Stimulated activated CD8-positive, alpha-beta memory T cell treated with anti-CD3 and anti-CD28 coated beads, Interleukin-15, amount 100 ng/mL, for 48 hours (primary cell): ENCODE results near the gene CLCNKB.
"Not testable (repeated sequence)": the region's sequence is repeated elsewhere in the genome, so short reads cannot be mapped to it uniquely, and the experiment has no call there.

Experiments
- DNase-seq, 2 donors: peaks; one replicate each; pipeline ENCODE4 v3.0.0-alpha.2; 2020; ENCODE audit warnings: low read depth in 2 of 2

Gene CLCNKB

DNA sequence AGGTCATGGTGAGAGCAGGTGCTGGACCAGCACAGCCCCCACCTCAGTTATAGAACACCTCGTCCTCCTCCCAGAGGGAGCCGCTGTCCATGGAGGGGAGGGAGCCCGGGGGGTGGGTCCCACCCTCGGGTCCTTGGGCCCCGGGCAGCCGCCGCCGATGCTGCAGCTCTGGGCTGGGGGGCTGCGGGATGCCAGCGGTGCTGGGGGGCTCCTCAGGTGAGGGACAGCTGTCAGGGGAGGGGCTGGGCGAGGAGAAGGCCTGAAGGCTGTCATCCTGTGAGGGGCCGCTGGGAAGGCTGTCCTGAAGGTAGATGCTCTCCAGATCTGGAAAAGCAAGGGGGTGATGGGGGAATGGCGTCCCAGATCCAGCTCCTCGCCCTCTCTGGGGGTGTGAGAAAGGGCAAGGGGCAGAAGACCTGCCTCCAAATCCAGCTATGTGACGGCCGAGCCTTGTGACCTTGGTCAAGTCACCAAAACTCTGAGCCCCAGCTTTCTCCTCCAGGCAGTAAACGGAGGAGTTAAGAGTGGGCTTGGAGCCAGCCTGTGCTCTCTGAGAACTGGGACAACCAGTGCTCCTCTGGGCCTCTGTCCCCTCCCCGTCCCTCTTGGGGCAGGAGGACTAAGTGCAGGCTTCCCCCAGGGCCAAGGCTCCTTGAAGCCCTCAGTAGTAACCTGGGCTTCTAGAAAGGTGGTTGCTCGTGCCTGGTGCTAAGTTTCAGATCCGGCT, 15.0 kb downstream of the CLCNKB start:
- DNase-seq, result not testable (repeated sequence)

DNA sequence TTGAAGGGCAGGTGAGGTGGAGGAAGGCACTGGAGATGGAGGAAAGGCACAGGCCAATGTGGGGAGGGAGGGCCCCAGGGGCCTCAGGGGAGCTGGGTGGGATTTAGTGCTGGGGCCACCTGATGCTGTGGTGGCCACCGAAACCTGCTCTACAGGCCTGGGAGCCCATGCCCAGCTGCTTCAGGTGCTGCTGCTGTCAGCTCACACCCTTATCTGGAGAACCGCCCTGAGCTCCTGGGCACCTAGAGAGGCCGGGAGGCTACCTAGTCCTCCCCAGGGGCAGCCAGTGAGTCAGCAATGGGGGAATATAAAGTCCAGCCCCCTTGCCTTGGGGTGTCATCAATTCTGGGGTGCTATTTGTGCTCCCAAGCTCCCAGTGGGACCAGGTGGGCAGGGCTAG, 17.7 kb downstream of the CLCNKB start:
- no peak for DNase-seq

DNA sequence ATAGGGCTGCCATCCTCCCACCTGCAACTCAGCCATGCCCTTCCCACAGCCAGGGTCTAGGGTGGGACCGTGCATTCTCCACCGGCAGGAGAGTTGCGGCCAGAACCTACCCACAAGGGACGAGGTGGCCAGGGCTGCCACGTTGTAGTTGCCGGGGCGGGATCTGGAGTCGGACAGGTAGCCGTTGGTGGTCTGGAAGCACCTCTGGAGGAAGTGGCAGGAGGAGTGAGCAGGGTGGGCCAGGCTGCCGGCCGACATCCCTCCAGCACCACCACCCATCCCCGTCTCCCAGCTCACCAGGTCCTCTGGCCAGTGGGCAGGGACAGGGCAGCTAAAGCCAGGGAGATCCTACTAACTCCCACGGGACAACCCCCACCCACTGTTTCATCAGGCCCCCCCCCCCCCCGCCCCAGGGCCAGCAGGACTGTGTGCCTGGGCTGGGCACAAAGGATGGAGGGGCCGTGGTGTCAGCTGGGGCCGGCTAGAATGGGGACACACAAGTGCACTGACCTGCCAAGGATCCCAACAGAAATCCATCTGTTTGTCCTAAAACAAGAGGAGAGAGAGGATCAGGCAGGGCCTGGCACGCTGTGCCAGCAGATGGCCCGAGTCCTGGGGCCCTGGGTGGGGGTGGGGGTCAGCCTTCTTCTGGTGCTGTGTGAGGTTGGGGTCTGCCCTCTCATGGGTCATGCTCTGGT, 18.6 kb downstream of the CLCNKB start:
- DNase-seq, result not testable (repeated sequence)

DNA sequence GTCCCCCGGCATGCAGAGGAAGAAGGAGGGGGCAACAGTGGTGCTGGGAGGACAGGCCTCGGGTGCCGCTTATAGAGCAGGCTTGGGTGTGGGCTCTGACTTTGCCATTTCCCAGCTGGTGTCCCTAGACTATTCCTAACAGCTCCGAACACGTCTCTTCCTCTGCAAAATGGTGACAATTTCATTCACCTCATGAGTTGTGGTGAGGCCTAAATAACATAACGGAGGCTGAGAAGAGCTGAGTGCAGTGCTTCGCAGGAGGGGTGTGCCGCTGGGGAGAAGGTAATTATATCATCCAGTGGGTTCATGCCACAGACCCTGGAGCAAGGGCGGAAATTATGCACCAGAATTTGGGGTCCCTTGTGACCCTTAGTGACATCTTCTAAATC, 19.1 kb downstream of the CLCNKB start:
- not testable (repeated sequence) for DNase-seq

DNA sequence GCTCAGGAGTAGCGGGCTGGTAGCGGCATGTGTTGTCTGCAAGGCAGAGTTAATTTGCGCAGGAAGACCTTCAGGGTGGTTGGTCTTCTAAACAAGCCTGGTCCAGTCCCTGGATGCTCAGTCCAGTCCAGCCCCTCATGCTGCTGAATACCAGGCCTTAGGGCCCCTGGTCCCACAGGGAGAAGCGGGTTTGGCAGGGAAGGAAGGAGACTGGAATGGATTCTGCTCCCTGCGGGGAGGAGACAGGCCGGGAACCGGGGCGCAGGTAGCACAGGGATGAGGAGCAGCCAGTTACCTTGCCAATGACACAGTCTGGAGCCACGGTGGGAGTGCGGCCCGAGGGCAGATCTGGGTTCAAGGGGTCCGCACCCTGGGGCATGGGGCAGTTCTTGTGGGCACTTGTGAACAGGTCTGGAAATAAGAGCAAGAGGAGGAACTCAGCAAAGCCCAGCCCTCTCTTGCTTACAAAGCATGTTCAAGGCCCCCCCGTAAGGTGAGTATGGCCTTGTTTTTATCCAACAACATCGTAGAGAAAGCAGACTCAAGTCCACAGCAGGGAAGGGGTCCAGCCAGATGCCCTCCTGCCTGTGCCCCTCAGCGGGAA, 19.7 kb downstream of the CLCNKB start:
- no peak for DNase-seq

DNA sequence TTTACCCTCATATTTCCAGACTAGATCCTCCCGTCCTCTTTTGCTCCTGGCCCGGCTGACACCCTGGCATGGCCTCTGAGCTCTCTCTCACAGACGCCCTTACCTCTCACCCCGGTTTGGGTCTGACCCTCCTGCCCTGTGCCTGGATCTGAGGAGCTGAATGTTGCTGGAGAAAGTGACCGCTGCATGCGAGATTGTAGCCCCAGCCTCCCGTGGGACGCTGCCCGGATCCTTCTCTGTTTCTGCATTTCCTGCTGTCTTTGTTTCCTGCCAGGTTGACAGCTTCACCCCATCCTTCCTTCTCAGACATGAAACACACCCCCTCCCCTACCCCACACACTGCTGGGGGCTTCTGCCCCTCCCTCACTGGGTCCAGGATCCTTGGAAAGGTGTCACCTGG, 20.3 kb downstream of the CLCNKB start:
- DNase-seq, result no peak

DNA sequence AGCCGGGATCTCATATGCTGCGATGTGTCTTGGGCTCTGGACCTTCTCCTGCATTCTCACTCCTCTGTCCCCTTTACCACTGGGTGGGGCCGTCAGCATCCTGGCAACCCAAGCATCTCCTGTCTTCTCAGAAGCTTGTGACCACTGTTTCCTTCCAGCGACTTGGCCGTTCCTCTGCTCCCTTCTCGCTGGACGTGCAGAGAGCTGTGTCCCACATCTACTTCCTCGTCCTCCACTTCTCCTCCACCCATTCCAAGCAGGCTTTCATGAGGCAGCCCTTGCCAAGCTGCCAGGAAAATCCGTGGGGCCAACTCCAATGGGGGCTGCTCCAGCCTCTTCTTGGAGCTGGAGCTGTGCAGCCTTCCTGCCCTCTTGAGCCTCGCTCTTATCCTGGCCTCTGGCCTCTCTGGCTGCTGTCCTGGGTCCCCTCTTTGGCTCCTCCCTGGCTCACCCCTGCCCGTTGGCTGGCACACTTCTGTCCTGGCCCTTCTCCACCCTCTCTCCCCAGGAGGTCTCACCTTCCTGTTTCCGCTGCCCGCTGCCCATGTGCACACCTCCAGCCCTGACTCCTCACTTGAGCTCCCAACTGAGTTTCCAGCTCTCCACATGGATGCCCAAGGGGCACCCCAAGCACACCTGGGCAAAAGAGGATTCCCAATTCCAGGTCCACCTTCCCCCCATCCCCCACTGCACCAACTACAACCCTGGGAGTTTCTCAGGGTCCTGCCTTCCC, 21.1 kb downstream of the CLCNKB start:
- DNase-seq, result no peak

DNA sequence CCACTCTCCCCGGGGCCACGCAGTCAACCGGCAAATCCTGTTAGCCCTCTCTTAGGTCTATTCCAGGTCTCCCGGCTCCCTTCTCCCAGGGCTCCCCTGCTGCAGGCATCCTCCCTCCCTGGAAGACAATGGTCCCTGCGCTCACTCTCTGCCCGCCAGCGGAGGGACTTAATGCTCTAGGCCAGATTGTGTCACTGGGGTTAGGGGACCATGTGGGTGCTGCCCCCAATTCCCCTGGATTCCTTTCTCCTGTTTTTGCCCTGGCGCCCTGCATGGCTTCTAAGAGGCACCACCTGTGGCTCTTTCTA, 21.6 kb downstream of the CLCNKB start:
- DNase-seq, result no peak

DNA sequence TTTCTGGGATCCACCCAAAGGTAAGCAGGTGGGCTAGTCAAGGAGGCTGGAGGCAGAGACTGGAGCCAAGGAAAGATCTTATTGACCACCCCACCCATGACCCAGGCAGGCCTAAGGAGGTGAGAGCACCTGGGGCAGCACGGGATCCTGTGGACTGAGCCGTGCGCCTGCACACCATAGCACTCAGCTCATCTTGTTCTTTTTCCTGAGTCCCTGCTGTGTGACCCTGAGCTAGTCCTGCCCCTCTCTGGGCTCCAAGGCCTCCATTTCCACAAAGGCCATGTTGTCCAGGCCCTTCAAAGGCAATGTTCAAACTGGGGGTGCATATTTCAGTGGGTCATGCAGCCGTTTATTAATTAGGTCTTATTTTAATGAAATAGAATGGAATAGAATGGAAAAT, 22.7 kb downstream of the CLCNKB start:
- no peak for DNase-seq

DNA sequence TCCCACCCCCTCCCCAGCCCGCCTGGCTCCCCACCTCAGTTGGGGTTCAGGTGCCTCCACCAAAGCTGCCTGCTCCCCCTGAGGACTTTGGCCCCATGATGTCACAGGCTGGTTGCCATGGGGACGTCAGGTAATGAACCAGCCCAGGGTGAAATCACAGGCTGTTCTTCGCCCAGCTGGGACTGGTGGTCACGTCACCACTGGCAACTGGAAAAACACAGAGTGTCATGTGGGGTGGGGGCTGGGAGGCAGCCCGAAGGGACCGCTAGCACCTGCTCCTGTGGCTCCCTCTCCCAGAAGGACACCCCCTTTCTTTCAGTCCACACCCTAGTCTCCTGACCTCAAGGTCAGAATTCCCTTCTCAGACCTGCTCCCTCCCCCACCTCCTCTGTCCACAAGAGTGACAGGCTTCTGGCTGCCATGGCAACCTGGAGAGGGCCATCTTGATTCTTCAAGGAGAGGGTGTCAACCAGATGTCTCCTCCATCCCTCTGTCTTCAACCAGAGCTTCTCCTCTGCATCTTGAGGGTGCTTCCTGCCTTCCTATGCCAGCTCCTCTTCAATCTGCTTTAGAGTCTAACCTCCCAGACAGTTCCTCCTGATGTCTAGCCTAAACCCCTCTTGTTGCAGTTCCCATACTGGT, 23.7 kb downstream of the CLCNKB start:
- DNase-seq, result no peak

DNA sequence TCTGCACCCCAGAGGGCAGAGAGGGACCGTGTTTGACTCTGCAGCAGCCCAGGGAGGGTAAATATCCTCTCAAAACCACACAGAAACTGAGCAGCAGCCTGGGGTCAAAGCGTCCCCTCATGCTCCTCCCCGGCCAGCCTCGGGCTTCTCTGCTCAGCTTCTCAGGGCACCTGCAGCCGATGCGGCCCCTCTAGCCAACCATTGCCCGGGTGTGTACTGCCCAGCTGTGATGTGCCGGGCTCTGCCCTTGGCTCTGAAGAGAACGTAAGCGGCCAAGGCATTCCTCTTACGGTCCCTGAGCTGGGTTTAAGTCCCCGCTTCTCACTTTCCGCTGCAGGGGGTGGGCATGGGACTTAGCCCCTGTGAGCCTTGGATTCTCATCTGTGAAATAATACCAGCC, 24.4 kb downstream of the CLCNKB start:
- no peak for DNase-seq

DNA sequence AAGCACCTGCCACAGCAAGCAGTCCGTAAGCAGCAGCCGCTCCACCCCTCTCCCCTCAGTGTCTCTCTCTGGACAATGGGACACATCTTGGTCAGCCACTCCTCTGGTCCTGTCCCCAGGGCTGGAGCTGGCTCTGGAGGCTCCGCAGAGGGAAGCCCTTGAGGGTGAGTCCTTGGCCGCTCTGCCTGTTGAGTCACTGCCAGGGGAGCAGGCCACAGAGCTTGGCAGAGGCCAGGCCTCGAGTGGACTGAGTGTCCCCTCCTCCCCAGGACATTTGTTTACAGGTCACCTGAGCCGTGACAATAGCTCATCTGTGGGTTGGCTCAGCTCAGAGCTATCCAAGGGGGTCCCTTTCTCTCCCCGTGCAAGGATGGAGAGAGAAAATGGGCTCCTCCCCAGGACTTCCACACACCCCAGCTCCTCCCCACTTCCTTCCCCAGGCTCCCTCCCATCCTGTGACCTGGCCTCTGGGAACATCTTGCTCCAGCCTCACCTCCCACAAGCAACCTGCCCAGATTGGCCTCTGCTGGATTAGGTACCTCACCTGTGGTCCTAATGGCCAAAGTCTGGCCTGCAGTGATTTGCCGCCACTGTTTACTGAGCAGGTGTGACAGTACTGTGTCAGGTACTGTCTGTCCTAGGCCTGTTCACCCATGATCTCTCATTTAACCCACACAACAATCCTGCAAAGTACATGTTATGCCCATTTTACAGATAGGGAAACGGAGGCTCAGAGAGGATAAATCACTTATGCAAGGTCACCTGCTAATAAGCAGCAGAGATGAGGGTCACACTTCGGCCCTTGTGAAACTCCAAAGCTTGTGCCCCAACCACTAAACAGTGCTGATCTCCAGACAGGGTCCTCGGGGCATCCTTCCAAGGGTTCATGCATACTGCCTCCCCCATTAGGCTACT, 25.0 kb downstream of the CLCNKB start:
- DNase-seq, result no peak

DNA sequence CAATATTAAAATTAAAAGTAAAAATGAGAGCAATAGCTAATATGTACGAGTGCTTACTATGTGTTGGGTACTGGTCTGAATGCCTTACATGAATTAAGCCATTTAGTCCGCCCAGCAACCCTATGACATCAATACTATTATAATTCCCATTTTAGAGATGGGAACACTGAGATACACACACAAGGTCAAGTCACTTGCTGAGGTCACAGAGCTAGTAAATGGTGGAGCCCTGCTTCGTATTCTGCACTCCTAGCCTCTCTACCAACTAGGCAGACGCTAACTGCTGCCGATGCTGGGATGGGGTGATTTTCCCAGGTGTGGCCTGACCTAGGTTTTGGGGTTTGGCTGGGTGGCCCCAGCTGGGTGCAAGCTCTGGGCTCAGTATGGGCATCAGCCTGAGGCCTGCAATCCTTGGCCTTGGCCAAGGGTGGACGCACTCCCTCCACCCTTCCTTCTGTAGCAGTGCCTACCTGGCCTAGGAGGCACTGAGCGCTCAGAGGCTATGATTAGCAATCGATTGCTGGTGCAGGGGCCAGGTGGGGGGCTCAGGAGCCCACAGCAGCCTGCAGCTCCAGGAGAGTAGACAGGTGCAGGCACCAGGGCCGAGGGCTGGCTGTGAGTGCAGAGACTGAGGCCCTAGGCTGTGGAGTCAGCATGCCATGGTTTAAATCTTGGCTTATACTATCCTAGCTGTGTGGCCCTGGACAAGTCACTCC, 27.2 kb downstream of the CLCNKB start:
- DNase-seq, result no peak

DNA sequence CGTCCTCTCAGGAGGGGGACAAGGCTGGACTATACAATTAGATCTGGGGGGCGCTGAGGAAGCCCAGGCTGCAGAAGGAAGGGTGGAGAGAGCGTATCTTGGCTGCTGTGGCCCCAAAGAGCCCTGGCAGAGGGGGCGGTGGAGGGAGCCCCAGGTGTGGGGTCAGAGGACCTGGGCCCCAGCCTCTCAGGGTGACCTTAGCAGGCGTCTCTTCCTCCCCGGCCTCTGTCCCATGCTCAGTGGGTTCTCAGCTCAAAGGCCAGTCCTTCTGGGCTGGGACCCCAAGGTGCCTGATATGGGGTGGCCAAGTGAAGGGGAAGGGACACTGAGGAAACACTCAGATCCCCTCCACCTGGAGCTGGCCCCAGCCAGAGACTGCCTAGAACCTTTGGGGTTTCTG, 28.0 kb downstream of the CLCNKB start:
- no peak for DNase-seq

DNA sequence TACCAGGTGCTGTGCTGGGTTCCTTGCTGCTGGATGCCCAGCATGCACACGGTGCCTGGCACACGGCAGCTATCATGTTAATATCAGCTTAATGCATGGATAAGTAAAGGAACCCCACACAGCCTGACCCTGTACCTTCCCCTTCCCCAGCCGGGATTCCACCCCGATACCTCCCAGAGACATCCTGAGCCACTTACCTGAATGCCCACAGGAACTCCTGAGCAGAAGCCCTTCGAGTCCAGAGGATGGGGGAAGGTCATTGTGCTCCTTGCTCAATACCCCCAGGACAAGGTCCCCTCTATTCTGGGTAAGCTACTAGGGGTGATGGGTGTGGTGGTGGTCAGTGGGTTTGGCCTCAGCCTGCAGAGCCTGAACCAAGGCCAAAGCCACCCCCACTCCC, 28.5 kb downstream of the CLCNKB start:
- DNase-seq, result no peak

DNA sequence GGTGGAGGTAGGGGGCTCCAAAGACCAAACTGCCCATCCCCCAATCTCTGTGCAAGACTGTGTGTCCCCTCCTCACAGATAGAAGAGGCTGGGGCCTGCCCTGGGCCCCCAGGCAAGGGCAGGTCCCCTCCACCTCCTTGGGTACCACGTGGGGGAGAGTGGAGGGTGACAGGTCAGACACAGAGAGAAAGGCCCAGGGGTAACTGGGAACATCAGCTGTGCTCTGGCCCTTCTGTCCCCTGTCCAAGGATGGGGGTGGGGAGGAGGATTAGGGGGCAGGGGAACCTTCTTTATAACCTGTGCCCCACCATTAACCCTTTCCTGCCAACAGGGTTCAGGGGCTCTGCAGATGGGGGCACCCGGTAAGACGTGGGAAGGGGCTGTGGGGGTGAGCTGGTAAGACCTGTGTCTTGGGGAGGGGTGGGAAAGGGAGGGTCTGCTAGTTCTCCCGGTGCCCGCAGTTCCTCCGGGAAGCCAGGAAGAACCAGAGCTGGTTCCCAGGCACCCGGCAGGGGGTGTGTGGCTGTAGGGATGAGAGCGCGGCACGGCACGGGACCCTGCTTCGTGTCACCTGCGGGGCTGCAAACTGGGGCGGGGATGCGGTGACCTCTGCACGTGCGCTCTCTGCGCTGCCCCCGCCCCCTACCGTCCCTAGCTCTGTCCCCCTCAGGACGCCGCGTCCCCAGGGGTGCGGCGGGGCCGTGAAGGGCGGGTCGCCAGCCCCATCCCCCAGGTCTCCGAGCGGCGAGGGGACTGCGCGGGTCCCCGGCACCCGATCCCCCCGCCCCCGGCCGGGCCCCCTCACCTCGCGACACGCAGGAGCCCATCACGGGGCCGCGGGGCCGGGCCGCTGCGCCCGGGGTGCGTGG, 29.3 kb downstream of the CLCNKB start:
- no peak for DNase-seq

DNA sequence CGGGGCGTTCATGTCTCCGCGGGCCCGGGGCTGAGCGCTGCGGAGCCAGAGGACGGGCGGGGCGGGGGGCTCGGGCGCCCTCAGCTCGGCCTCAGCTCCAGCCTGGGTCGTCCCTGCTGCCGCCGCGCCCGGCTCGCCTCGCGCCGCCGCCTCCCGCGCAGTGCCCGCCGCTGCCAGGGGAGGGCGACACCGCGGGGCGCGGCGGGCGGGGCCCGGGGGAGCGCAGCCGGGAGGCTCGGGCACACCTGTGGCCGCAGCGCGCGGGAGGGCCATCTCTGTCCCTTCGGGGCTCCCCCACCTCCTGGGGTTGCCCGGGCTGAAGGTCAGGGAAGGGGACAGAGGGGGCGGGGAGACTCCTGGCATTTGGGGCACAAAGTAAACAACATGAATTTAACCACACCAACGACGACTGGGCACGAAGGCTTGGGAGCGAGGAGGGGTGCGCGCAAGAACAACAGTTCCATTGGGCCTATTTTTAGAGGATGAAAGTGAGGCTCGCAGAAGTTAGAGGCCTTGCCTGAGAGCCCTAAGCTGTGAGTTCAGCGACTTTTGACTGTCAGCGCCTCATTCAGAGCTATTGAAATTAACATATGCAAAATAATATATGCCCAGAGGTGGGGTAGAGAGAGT, 30.0 kb downstream of the CLCNKB start, which contains the start of gene FAM131C:
FAM131C (minus strand) TSS at position 162 of the 630 bp plus-strand sequence. CDS start 209 bp downstream, outside the sequence.
- peak in 1 of 2 donors; percentile 10 for DNase-seq

DNA sequence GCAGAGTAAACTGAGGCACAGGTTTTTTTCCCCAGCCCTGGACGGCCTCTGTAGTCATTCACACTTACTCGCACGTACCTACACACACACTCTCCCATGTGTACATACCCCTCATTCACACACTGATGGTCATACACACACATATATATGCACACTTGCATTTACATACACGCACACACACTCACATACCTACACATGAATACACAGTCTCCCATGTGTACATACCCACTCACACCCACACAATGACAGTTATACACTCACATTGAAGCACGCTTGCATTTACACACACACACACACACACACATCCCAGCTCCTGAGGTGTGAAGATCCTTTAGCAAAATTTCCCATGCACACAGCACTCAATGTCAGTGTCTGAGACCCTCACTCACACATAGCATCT, 30.6 kb downstream of the CLCNKB start:
- no peak for DNase-seq
